Kasumi-1 (cell line): ENCODE measurements around the gene MAJIN.

Source experiments
- DNase-seq, 2 experiments: peaks; one replicate each; lab custom pipeline; 2025; lab: John Stamatoyannopoulos, UW

Gene MAJIN

GRCh38 chr11:64892411-64892831 is 79.5 kb downstream of the MAJIN start:
- DNase-seq: no peak

GRCh38 chr11:64891880-64892279 is 80.0 kb downstream of the MAJIN start:
- no peak for DNase-seq

DNA sequence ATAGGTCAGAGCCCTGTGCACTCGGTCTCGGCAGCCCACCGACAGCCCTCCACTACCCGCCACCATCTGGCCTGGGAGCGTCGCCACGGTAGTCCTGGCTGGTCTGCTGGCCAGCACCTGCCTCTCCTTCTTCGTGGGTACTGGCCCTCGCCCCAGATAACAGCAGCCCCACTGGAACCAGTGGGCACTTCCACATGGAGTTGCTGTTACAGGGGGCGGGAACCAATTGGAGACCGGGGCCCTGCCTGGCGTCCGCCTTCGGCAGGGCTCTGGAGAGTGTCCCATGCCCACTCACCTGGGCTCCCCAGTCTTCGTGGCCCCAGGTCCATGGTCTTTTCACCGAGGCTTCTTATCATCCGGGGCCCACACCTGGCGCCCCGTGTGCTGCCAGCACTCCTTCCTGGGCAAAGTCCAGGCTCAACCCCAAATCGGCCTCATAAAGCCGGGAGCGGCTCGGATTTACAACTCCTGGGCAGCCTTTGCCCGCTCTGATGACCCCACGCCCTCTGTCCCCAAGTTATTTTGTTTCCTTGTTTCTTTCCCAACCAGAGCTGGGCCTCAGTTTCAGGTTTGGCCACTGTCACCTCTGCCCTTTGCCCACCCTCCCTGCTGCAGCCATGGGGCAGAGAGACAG is 80.6 kb downstream of the MAJIN start:
- DNase-seq: no peak

GRCh38 chr11:64890522-64890939 is 81.4 kb downstream of the MAJIN start:
- no peak for DNase-seq

- no peak for DNase-seq
These were observed 83.0 kb downstream of the MAJIN start for GRCh38 chr11:64888729-64889511.

GRCh38 chr11:64888406-64888728 is 83.5 kb downstream of the MAJIN start:
- no peak for DNase-seq
